H9 (cell line): Measurements from ENCODE around the gene ESRRB. TPM values are rescaled to one million over a fixed set of nuclear protein-coding genes. Genes with fewer than 3 reads are reported as not detected.

ENCODE experiments used
- DNase-seq: peaks from one replicate; pipeline ENCODE4 v3.0.0-alpha.2; 2017
- H2AFZ ChIP-seq: one replicate; pipeline ENCODE4 v1.6.1; 2013; ENCODE audit warnings: mild to moderate bottlenecking, low read length, control low read depth, moderate library complexity
- H2AK5ac ChIP-seq: 2 replicates; pipeline ENCODE4 v1.6.1; 2013; ENCODE audit warnings: low read length, control low read depth, mixed read lengths; ENCODE audit not compliant: insufficient read length
- H2BK120ac ChIP-seq: one replicate; pipeline ENCODE4 v1.6.1; 2013; ENCODE audit warnings: low read depth, mild to moderate bottlenecking, low read length, control low read depth, inconsistent platforms; ENCODE audit not compliant: poor library complexity, severe bottlenecking
- H2BK12ac ChIP-seq: 2 replicates; pipeline ENCODE4 v1.6.1; 2013; ENCODE audit warnings: low read length, control low read depth, mixed read lengths, low read depth; ENCODE audit not compliant: insufficient read length
- H2BK15ac ChIP-seq: 2 replicates; pipeline ENCODE4 v1.6.1; 2013; ENCODE audit warnings: low read depth, low read length, control low read depth
- H2BK20ac ChIP-seq: one replicate; pipeline ENCODE4 v1.6.1; 2013; ENCODE audit warnings: low read depth, mild to moderate bottlenecking, low read length, control low read depth, inconsistent platforms; ENCODE audit not compliant: poor library complexity, severe bottlenecking
- H2BK5ac ChIP-seq: 2 replicates; pipeline ENCODE4 v1.6.1; 2013; ENCODE audit warnings: low read length, control low read depth, mixed read lengths; ENCODE audit not compliant: insufficient read length
- H3K14ac ChIP-seq: 2 replicates; pipeline ENCODE4 v1.6.1; 2013; ENCODE audit warnings: low read length, control low read depth; ENCODE audit not compliant: insufficient read depth
- H3K18ac ChIP-seq: 2 replicates; pipeline ENCODE4 v1.6.1; 2013; ENCODE audit warnings: low read depth, mild to moderate bottlenecking, mixed read lengths, low read length, control low read depth; ENCODE audit not compliant: insufficient read length
- H3K23ac ChIP-seq: 2 replicates; pipeline ENCODE4 v1.6.1; 2013; ENCODE audit warnings: low read length, control low read depth, mixed read lengths, low read depth; ENCODE audit not compliant: insufficient read length
- H3K23me2 ChIP-seq: 2 replicates; pipeline ENCODE4 v1.6.1; 2013; ENCODE audit warnings: low read depth, mild to moderate bottlenecking, mixed read lengths, low read length, control low read depth; ENCODE audit not compliant: insufficient read length, poor library complexity, severe bottlenecking
- H3K27ac ChIP-seq: 2 replicates; pipeline ENCODE4 v1.5.1; 2013; ENCODE audit warnings: low read length, control low read depth, mixed read lengths, low read depth; ENCODE audit not compliant: insufficient read length
- H3K27me3 ChIP-seq: 2 replicates; pipeline ENCODE4 v1.6.1; 2013; ENCODE audit warnings: low read length, control low read depth, inconsistent platforms; ENCODE audit not compliant: insufficient read depth
- H3K4ac ChIP-seq: 2 replicates; pipeline ENCODE4 v1.6.1; 2013; ENCODE audit warnings: low read depth, mild to moderate bottlenecking, control low read depth, inconsistent platforms, low read length, moderate library complexity
- H3K4me1 ChIP-seq: 2 replicates; pipeline ENCODE4 v1.6.1; 2013; ENCODE audit warnings: low read length, control low read depth, inconsistent platforms; ENCODE audit not compliant: insufficient read depth
- H3K4me2 ChIP-seq: 2 replicates; pipeline ENCODE4 v1.6.1; 2013; ENCODE audit warnings: low read length, control low read depth, mixed read lengths; ENCODE audit not compliant: insufficient read length, insufficient read depth
- H3K56ac ChIP-seq: 2 replicates; pipeline ENCODE4 v1.6.1; 2013; ENCODE audit warnings: low read depth, mild to moderate bottlenecking, mixed read lengths, low read length, control low read depth; ENCODE audit not compliant: insufficient read length
- H3K79me1 ChIP-seq: 2 replicates; pipeline ENCODE4 v1.6.1; 2013; ENCODE audit warnings: low read depth, mild to moderate bottlenecking, moderate library complexity, low read length, control low read depth, inconsistent platforms; ENCODE audit not compliant: insufficient read depth, poor library complexity, severe bottlenecking
- H3K79me2 ChIP-seq: 2 replicates; pipeline ENCODE4 v1.6.1; 2013; ENCODE audit warnings: low read length, control low read depth, inconsistent platforms; ENCODE audit not compliant: insufficient read depth
- H3K9ac ChIP-seq: 2 replicates; pipeline ENCODE4 v1.6.1; 2013; ENCODE audit warnings: low read length, control low read depth, mixed read lengths; ENCODE audit not compliant: insufficient read length; ENCODE audit errors: extremely low read depth
- H3K9me3 ChIP-seq: one replicate; pipeline ENCODE4 v1.6.1; 2013; ENCODE audit warnings: low read depth, low read length, inconsistent platforms; ENCODE audit not compliant: control insufficient read depth
- H3T11ph ChIP-seq: one replicate; pipeline ENCODE4 v1.6.1; 2013; ENCODE audit warnings: mild to moderate bottlenecking, low read length, control low read depth, inconsistent platforms
- H4K20me1 ChIP-seq: one replicate; pipeline ENCODE4 v1.6.1; 2013; ENCODE audit not compliant: control insufficient read depth, insufficient read length, insufficient read depth
- H4K5ac ChIP-seq: 2 replicates; pipeline ENCODE4 v1.6.1; 2013; ENCODE audit warnings: low read depth, mild to moderate bottlenecking, mixed read lengths, low read length, control low read depth; ENCODE audit not compliant: insufficient read length
- H4K8ac ChIP-seq: replicated peaks from 2 replicates; pipeline ENCODE4 v1.6.1; 2013; ENCODE audit warnings: low read length, control low read depth, mixed read lengths, low read depth; ENCODE audit not compliant: insufficient read length
- H4K91ac ChIP-seq: 2 replicates; pipeline ENCODE4 v1.6.1; 2013; ENCODE audit warnings: low read depth, mild to moderate bottlenecking, moderate library complexity, mixed read lengths, low read length, control low read depth; ENCODE audit not compliant: insufficient read length
- H3K27ac Mint-ChIP-seq, 3 experiments: 2 replicates in 2 of 3; 3 replicates in 1 of 3; pipeline ENCODE4 v1.8.0; 2020 to 2021; ENCODE audit warnings: mixed read lengths in 3 of 3, mild to moderate bottlenecking in 1 of 3, moderate library complexity in 1 of 3
- H3K27me3 Mint-ChIP-seq: 2 replicates; pipeline ENCODE4 v1.8.0; 2021; ENCODE audit warnings: low read depth, mild to moderate bottlenecking, moderate library complexity, mixed read lengths
- H3K36me3 Mint-ChIP-seq, 3 experiments: 2 replicates in 2 of 3; 3 replicates in 1 of 3; pipeline ENCODE4 v1.8.0; 2020 to 2021; ENCODE audit warnings: low read depth in 3 of 3, mixed read lengths in 3 of 3; ENCODE audit not compliant: insufficient read depth in 1 of 3
- H3K4me1 Mint-ChIP-seq, 2 experiments: 2 replicates each; pipeline ENCODE4 v1.8.0; 2020; ENCODE audit warnings: mixed read lengths in 2 of 2
- H3K4me3 Mint-ChIP-seq, 2 experiments: 2 replicates in 1 of 2; 3 replicates in 1 of 2; pipeline ENCODE4 v1.8.0; 2020 to 2021; ENCODE audit warnings: mild to moderate bottlenecking in 2 of 2, mixed read lengths in 2 of 2, moderate library complexity in 1 of 2
- H3K9me3 Mint-ChIP-seq, 2 experiments: 2 replicates in 1 of 2; 3 replicates in 1 of 2; pipeline ENCODE4 v1.8.0; 2020; ENCODE audit warnings: mild to moderate bottlenecking in 2 of 2, mixed read lengths in 2 of 2, moderate library complexity in 1 of 2
- WGBS: extraction: QIAGEN DNeasy Blood & Tissue Kit; methylation state at CpG from one replicate; pipeline ENCODE4 v1.1.7; 2013; ENCODE audit warnings: missing lambda C conversion rate, low lambda C conversion rate, mixed read lengths; ENCODE audit not compliant: insufficient read length; ENCODE audit errors: extremely low coverage; 5-methylcytosine and 5-hydroxymethylcytosine counted together
- total RNA-seq: library from RNA; stranded (reverse); gene quantifications from 2 replicates; pipeline ENCODE4 v1.2.1, GENCODE V29; 2021
- TF ChIP-seq, protein P1 (sequence below): fragments of 200-600 bp; sonication (generic); conservative IDR thresholded peaks from 3 replicates; pipeline ENCODE4 v1.8.0; 2021; ENCODE audit warnings: antibody characterized with exemption, mild to moderate bottlenecking

ESRRB gene
- total RNA-seq, 1 experiment from 2014 or later: 0.11 TPM

DNA sequence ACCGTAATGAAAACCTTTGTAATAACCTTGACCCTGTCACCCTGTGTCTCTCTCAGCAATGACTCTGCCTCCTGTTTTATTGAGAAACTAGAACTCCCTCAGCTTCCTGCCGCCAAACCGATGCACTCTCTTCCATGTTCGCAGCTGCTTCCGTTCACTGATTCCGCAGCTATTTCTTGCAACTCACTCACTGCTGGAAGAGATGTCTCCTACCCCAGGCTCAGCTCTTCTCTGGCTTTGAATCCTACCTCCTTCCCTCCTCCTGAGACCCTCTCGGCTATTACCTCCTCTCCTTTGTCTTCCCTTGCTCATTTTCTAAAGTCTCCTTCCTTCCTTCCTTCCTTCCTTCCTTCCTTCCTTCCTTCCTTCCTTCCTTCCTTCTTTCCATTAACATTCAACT, 71.0 kb downstream of the ESRRB start:
- H3K4me1 ChIP-seq: no peaks in the 10 kb centered on the region; the same call in 1 of the 2 replicates
- Mint-ChIP-seq H3K4me3 (no peak overlapping the region), H3K27ac (no peak overlapping the region), H3K4me1 (peaks cover 8 to 13% of the 10 kb centered on the region in 2 experiments), H3K27me3 (peaks cover 2% of the 10 kb centered on the region), H3K36me3 (no peaks in the 10 kb centered on the region), H3K9me3 (no peaks in the 10 kb centered on the region)
- no peak overlapping the region for H2BK20ac ChIP-seq
- no peak overlapping the region for H4K5ac ChIP-seq
- no peaks in the 10 kb centered on the region for H3K27me3 ChIP-seq
- no peak overlapping the region for H3K4me2 ChIP-seq
- TF ChIP-seq, protein P1, sequence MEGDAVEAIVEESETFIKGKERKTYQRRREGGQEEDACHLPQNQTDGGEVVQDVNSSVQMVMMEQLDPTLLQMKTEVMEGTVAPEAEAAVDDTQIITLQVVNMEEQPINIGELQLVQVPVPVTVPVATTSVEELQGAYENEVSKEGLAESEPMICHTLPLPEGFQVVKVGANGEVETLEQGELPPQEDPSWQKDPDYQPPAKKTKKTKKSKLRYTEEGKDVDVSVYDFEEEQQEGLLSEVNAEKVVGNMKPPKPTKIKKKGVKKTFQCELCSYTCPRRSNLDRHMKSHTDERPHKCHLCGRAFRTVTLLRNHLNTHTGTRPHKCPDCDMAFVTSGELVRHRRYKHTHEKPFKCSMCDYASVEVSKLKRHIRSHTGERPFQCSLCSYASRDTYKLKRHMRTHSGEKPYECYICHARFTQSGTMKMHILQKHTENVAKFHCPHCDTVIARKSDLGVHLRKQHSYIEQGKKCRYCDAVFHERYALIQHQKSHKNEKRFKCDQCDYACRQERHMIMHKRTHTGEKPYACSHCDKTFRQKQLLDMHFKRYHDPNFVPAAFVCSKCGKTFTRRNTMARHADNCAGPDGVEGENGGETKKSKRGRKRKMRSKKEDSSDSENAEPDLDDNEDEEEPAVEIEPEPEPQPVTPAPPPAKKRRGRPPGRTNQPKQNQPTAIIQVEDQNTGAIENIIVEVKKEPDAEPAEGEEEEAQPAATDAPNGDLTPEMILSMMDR: no peak
- H2AK5ac ChIP-seq: no peak overlapping the region
- no peaks in the 10 kb centered on the region for H3K79me2 ChIP-seq
- no peak overlapping the region for H2BK15ac ChIP-seq
- no peak overlapping the region for H4K91ac ChIP-seq
- no peak overlapping the region for H3K9ac ChIP-seq
- H3K18ac ChIP-seq: no peak overlapping the region
- H2BK12ac ChIP-seq: no peak overlapping the region
- H3K23me2 ChIP-seq: no peaks in the 10 kb centered on the region
- no peak overlapping the region for H3K23ac ChIP-seq
- no peak overlapping the region for H2AFZ ChIP-seq
- H2BK5ac ChIP-seq: no peak overlapping the region
- H3T11ph ChIP-seq: no peak overlapping the region
- no peak overlapping the region for H2BK120ac ChIP-seq
- no peak overlapping the region for H3K4ac ChIP-seq
- no peaks in the 10 kb centered on the region for H4K20me1 ChIP-seq
- no peak overlapping the region for H3K56ac ChIP-seq
- WGBS: no CpG with 5 or more reads among the region's 7 CpGs
- no peak for DNase-seq
- no peak overlapping the region for H4K8ac ChIP-seq
- H3K14ac ChIP-seq: no peak overlapping the region
- no peak overlapping the region for H3K27ac ChIP-seq
- H3K79me1 ChIP-seq: no peaks in the 10 kb centered on the region
- no peaks in the 10 kb centered on the region for H3K9me3 ChIP-seq
